ENCODE data around the gene BMS1.

- TF ChIP-seq CTCF (IDR thresholded peaks at IDR 0.05; ENCODE audit: low read length) (no peak), EZH2 (IDR thresholded peaks at IDR 0.05; ENCODE audit: borderline replicate concordance, low read length) (no peak)
Measured at GRCh38 chr10:42867571-42867970, 85.0 kb downstream of the BMS1 start.

Data from OCI-LY1 (cell line).